Activated naive CD8-positive, alpha-beta T cell treated with anti-CD3 and anti-CD28 coated beads for 36 hours (primary cell): ENCODE measurements around the gene S100A6. TPM values are rescaled to one million over a fixed set of nuclear protein-coding genes. Genes with fewer than 3 reads are reported as not detected.
A peak's percentile ranks its signal among the peaks of the same experiment; 100 is the strongest.

Experiments
- DNase-seq: peaks from one replicate; pipeline ENCODE4 v3.0.0; 2021
- H3K27ac Mint-ChIP-seq: one replicate; pipeline ENCODE4 v1.8.0; 2022; ENCODE audit warnings: mild to moderate bottlenecking, moderate library complexity, mixed read lengths
- H3K27me3 Mint-ChIP-seq: one replicate; pipeline ENCODE4 v1.8.0; 2022; ENCODE audit warnings: mild to moderate bottlenecking, mixed read lengths
- H3K36me3 Mint-ChIP-seq: one replicate; pipeline ENCODE4 v1.8.0; 2021; ENCODE audit warnings: mild to moderate bottlenecking, mixed read lengths
- H3K4me1 Mint-ChIP-seq: one replicate; pipeline ENCODE4 v1.8.0; 2021; ENCODE audit warnings: mixed read lengths
- H3K4me3 Mint-ChIP-seq: one replicate; pipeline ENCODE4 v1.8.0; 2022; ENCODE audit warnings: mild to moderate bottlenecking, moderate library complexity, mixed read lengths
- H3K9me3 Mint-ChIP-seq: one replicate; pipeline ENCODE4 v1.8.0; 2022; ENCODE audit warnings: mixed read lengths
- total RNA-seq, 2 experiments: library from RNA; stranded (reverse); gene quantifications; one replicate each; pipeline ENCODE4 v1.2.3, GENCODE V29; 2021

S100A6 gene
- total RNA-seq, 2 experiments from 2014 or later: 144 to 155 TPM

- Mint-ChIP-seq H3K4me1 (peaks cover 10% of the 10 kb centered on the region), H3K27me3 (no peaks in the 10 kb centered on the region), H3K4me3 (no peak overlapping the region), H3K9me3 (no peaks in the 10 kb centered on the region), H3K36me3 (no peaks in the 10 kb centered on the region), H3K27ac (no peak overlapping the region)
- no peak for DNase-seq
Measured at GRCh38 chr1:153553096-153553495, 17.3 kb upstream of the S100A6 start.

- Mint-ChIP-seq H3K36me3 (no peaks in the 10 kb centered on the region), H3K27ac (no peak overlapping the region)
Measured at GRCh38 chr1:153552335-153552734, 16.5 kb upstream of the S100A6 start.

GRCh38 chr1:153550827-153551500, 15.2 kb upstream of the S100A6 start:
- no peaks in the 10 kb centered on the region for H3K27me3 Mint-ChIP-seq
- DNase-seq: no peak
- peaks cover 15% of the 10 kb centered on the region for H3K4me1 Mint-ChIP-seq
- no peak overlapping the region for H3K4me3 Mint-ChIP-seq
- H3K36me3 Mint-ChIP-seq: no peaks in the 10 kb centered on the region
- no peaks in the 10 kb centered on the region for H3K9me3 Mint-ChIP-seq
- H3K27ac Mint-ChIP-seq: no peak overlapping the region

More at GRCh38 chr1:153552335-153552734, 16.5 kb upstream of the S100A6 start:
- no peaks in the 10 kb centered on the region for H3K9me3 Mint-ChIP-seq
- H3K27me3 Mint-ChIP-seq: no peaks in the 10 kb centered on the region
- no peak for DNase-seq
- H3K4me3 Mint-ChIP-seq: no peak overlapping the region
- peaks cover 10% of the 10 kb centered on the region for H3K4me1 Mint-ChIP-seq

GRCh38 chr1:153550398-153550758, 14.6 kb upstream of the S100A6 start:
- H3K4me1 Mint-ChIP-seq: peaks cover 21% of the 10 kb centered on the region
- no peaks in the 10 kb centered on the region for H3K36me3 Mint-ChIP-seq
- no peak overlapping the region for H3K27ac Mint-ChIP-seq
- no peak for DNase-seq
- H3K9me3 Mint-ChIP-seq: no peaks in the 10 kb centered on the region
- no peak overlapping the region for H3K4me3 Mint-ChIP-seq
- no peaks in the 10 kb centered on the region for H3K27me3 Mint-ChIP-seq

- Mint-ChIP-seq H3K9me3 (no peaks in the 10 kb centered on the region), H3K4me1 (peaks cover 26% of the 10 kb centered on the region), H3K27ac (no peak overlapping the region), H3K27me3 (no peaks in the 10 kb centered on the region), H3K36me3 (peaks cover under 1% of the 10 kb centered on the region), H3K4me3 (no peak overlapping the region)
- DNase-seq: no peak
Measured at GRCh38 chr1:153549741-153550397, 14.1 kb upstream of the S100A6 start.

GRCh38 chr1:153548722-153549688, 13.2 kb upstream of the S100A6 start, which contains the start of gene S100A3:
S100A3 (minus strand) TSS chr1:153549258; CDS start chr1:153548485, 773 bp downstream.
- peaks cover 33% of the 10 kb centered on the region for H3K4me1 Mint-ChIP-seq
- H3K4me3 Mint-ChIP-seq: no peak within 1 kb of the TSS
- no peaks in the 10 kb centered on the region for H3K27me3 Mint-ChIP-seq

GRCh38 chr1:153547560-153548551, 12.1 kb upstream of the S100A6 start:
- no peak overlapping the region for H3K4me3 Mint-ChIP-seq

More at GRCh38 chr1:153548722-153549688, 13.2 kb upstream of the S100A6 start, which contains the start of gene S100A3:
- DNase-seq: no peak
- H3K36me3 Mint-ChIP-seq: peaks cover 8% of the 10 kb centered on the region
- H3K9me3 Mint-ChIP-seq: peaks cover 2% of the 10 kb centered on the region
- no peak within 1 kb of the TSS for H3K27ac Mint-ChIP-seq

DNA sequence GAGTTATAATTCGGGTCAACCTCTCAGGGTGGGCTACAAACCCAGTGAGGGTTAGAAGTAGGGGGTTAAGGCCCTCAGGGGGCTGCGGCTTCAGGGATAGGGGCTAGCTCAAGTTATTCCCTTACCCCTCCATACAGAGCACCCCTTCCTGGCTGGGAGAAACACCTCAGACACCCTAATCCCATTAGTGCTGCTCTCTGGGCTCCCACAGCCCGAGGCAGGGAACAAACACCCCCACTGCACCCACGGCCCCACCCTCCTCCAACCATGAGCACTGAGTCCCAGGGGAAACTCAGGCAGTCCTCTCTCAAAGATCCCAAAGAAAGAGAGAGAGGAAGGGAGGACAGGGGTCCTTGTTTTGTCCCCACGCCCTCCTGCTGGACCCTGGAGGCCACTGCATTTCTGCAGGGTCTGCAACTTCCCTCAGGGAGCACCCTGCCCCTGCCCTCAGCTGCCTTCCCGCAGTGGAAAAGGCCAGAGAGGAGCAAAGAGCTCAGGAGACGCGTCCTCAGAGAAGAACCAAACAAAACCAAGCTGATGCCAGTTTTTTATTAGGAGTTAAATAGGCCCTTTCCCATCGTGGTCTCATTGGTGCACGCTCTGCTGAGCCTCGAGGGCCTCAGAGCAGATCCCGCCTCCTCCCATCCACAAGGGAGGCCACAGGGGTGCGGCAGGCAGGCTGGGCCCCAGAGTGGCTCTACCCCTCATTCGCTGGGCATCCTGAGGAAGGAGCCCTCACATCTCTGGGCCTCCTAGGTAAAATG, 11.2 kb upstream of the S100A6 start:
- peaks cover 52% of the 10 kb centered on the region for H3K4me1 Mint-ChIP-seq

More at GRCh38 chr1:153547560-153548551, 12.1 kb upstream of the S100A6 start:
- H3K9me3 Mint-ChIP-seq: peaks cover 2% of the 10 kb centered on the region
- H3K27ac Mint-ChIP-seq: no peak overlapping the region
- H3K36me3 Mint-ChIP-seq: peaks cover 19% of the 10 kb centered on the region
- H3K27me3 Mint-ChIP-seq: no peaks in the 10 kb centered on the region
- no peak for DNase-seq
- peaks cover 44% of the 10 kb centered on the region for H3K4me1 Mint-ChIP-seq

GRCh38 chr1:153546371-153546770, 10.6 kb upstream of the S100A6 start:
- H3K36me3 Mint-ChIP-seq: peaks cover 22% of the 10 kb centered on the region
- no peak for DNase-seq
- H3K4me1 Mint-ChIP-seq: peaks cover 58% of the 10 kb centered on the region
- H3K27ac Mint-ChIP-seq: peak overlapping the region; percentile 98
- peaks cover 2% of the 10 kb centered on the region for H3K9me3 Mint-ChIP-seq
- no peaks in the 10 kb centered on the region for H3K27me3 Mint-ChIP-seq
- H3K4me3 Mint-ChIP-seq: no peak overlapping the region

More for the DNA sequence above, 11.2 kb upstream of the S100A6 start:
- Mint-ChIP-seq H3K27ac (no peak overlapping the region), H3K27me3 (no peaks in the 10 kb centered on the region), H3K4me3 (no peak overlapping the region), H3K9me3 (peaks cover 2% of the 10 kb centered on the region), H3K36me3 (peaks cover 22% of the 10 kb centered on the region)
- DNase-seq: no peak

DNA sequence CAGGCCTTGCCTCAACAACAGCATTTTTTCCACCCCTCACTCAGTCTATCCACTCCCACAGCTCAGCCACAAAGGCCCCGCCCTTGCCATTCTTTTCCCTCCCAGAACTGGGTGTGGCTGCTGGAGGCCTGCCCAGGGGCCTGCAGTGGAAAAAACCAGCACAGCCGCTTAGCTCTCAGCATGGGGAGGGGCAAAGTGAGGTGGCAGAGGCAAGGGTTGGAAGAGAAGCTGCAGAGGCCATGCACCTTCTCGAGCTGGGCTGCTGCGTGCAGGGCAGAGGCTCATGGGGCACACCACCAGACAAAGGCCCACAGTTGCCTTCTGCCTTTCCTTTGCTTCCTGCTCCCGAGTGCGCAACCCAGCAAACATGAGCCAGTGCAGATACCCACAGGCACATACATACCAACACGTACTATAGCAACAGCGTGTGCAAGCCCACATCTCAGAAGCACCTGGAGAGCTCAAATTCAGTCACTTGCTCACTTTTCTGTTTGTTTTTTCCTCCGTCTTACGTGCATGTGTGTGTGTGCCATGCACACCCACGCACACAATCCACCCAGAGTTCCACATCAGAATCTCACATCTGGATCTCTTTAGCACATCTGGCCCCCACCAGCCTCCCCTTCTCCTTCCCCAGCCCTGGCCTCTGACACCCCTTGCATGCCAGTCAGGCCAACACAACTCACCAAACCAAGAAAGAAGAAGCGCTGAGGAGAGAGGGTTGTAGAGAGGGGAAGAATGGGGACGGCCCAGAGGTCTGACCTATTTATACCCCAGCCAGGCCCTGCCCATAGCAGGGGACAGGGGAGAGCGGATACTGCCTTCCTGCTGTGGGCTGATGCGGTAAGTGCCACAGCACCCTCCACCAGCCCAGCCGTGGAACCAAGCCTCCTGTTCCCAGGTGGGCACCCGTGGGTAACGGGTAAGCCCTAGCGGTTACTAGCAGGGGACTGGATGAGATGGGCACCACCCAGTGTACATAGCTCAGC, 9.6 kb upstream of the S100A6 start, which contains the start of gene S100A4:
Gene S100A4 (minus strand): TSS at position 740 of the 989 bp plus-strand sequence. CDS start 1,012 bp downstream, outside the sequence.
- Mint-ChIP-seq H3K36me3 (peaks cover 22% of the 10 kb centered on the region), H3K27ac (peak within 1 kb of the TSS; percentile 98)
- peak; percentile 95 for DNase-seq

DNA sequence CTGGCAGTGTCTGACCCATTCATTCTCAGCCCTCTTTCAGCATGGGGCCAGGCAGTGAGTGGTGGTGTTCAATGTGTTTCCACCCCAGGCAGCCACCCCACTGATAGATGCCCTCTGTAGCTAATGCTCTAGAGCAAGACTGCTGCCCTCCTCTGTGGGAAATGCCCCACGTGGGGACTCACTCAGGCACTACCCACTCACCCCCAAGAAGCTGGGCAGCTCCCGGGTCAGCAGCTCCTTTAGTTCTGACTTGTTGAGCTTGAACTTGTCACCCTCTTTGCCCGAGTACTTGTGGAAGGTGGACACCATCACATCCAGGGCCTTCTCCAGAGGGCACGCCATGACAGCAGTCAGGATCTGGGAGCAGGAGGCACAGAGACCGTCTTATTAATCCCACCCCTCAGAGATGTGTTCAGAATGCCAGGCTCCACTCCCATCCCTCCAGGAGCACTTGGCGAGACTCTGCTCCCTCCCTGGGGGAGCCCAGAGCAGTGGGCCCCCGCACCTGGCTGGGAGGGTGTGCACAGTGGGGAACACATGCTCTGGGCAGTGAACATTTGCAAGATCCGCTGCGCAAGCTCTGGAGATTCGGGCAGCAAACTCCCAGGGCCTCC, 8.8 kb upstream of the S100A6 start:
- Mint-ChIP-seq H3K9me3 (peaks cover 2% of the 10 kb centered on the region), H3K4me1 (peaks cover 71% of the 10 kb centered on the region), H3K4me3 (peak overlapping the region; percentile 82), H3K27ac (peak overlapping the region; percentile 98), H3K36me3 (peaks cover 22% of the 10 kb centered on the region), H3K27me3 (no peaks in the 10 kb centered on the region)
- DNase-seq: no peak

More for the DNA sequence above, 9.6 kb upstream of the S100A6 start, which contains the start of gene S100A4:
- Mint-ChIP-seq H3K27me3 (no peaks in the 10 kb centered on the region), H3K4me3 (peak within 1 kb of the TSS; percentile 82), H3K9me3 (peaks cover 2% of the 10 kb centered on the region), H3K4me1 (peaks cover 65% of the 10 kb centered on the region)

GRCh38 chr1:153543736-153544135, 7.9 kb upstream of the S100A6 start:
- no peaks in the 10 kb centered on the region for H3K27me3 Mint-ChIP-seq
- H3K36me3 Mint-ChIP-seq: peaks cover 22% of the 10 kb centered on the region
- peak overlapping the region; percentile 98 for H3K27ac Mint-ChIP-seq
- peaks cover 72% of the 10 kb centered on the region for H3K4me1 Mint-ChIP-seq
- H3K9me3 Mint-ChIP-seq: peaks cover 2% of the 10 kb centered on the region
- H3K4me3 Mint-ChIP-seq: peak overlapping the region; percentile 27
- DNase-seq: no peak
